WI38 (cell line): ENCODE data around the gene LRP1B.

Experiments used
- H3K4me3 ChIP-seq: 2 replicates; pipeline ENCODE4 v1.5.1; 2011; ENCODE audit warnings: low read depth, mild to moderate bottlenecking, control low read depth, low read length
- CTCF ChIP-seq: IDR thresholded peaks from 2 replicates; pipeline ENCODE4 v1.5.1; 2012; ENCODE audit warnings: low read depth, mild to moderate bottlenecking, control low read depth, low read length

The LRP1B gene

GRCh38 chr2:141766225-141766624 is 364.6 kb downstream of the LRP1B start:
- H3K4me3 ChIP-seq = no peak overlapping the region

GRCh38 chr2:141748616-141749015 is 382.2 kb downstream of the LRP1B start:
- TF ChIP-seq CTCF = no peak
- H3K4me3 ChIP-seq = no peak overlapping the region

More at GRCh38 chr2:141766225-141766624, 364.6 kb downstream of the LRP1B start:
- TF ChIP-seq CTCF = no peak

- TF ChIP-seq CTCF = no peak
- H3K4me3 ChIP-seq = no peak overlapping the region
Observed at GRCh38 chr2:141741652-141742051, 389.2 kb downstream of the LRP1B start.

- no peak for TF ChIP-seq CTCF
- H3K4me3 ChIP-seq = no peak overlapping the region
Observed at GRCh38 chr2:141737492-141738255, 393.1 kb downstream of the LRP1B start.

GRCh38 chr2:141736466-141736865 is 394.4 kb downstream of the LRP1B start:
- no peak for TF ChIP-seq CTCF
- H3K4me3 ChIP-seq = no peak overlapping the region

- H3K4me3 ChIP-seq = no peak overlapping the region
- no peak for TF ChIP-seq CTCF
Observed at GRCh38 chr2:141728886-141729285, 401.9 kb downstream of the LRP1B start.

- TF ChIP-seq CTCF = no peak
- no peak overlapping the region for H3K4me3 ChIP-seq
Observed at GRCh38 chr2:141728142-141728541, 402.7 kb downstream of the LRP1B start.
